Measurements from ENCODE around the gene KRT82.
"Not testable (repeated sequence)": the region's sequence is repeated elsewhere in the genome, so short reads cannot be mapped to it uniquely, and the experiment has no call there.

KRT82 gene

DNA sequence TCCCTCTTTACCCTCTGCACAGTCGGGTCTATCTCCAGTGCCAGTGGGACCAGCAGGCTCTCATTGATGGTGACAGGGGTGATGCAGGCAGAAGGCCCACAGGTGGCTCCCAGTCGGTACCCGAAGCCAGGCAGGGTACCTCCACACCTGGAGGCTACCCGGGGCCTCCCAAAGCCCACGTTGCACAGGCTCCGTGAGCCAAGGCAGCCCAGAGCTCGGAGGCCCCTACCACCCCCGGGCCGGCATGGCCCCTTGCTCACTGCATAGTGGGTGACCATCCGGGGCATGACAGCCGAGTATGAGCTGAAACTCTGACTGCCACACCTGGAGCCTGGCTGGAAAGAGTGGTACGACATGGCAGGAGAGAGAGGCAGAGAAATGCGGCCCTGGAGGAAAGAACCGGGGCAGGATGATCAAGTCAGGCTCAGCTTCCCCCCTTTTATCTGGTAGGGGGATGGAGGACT lies at the start of gene KRT82:
KRT82 (minus strand) TSS at position 414 of the 464 bp plus-strand sequence; CDS start at position 356, 58 bp downstream.
- no peak for DNase-seq

DNA sequence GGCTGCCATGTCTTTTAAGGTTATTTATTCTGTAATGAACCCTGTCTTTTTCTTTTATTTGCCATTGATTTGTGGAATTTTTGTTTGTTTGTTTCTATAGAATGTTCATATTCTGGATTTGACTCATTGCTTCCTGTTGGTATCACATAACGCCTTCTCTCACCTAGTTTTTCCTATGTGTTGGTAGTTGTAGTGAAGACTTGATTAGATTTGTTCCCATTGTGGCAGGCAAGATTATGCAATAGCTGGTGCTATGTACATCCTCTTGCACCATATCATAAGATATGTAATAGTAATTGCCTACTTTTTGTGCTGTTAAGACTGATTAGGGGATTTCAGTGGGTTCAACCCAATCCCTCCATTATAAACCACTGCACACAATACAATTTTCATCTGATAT lies 49.7 kb upstream of the KRT82 start:
- no peak for DNase-seq

DNA sequence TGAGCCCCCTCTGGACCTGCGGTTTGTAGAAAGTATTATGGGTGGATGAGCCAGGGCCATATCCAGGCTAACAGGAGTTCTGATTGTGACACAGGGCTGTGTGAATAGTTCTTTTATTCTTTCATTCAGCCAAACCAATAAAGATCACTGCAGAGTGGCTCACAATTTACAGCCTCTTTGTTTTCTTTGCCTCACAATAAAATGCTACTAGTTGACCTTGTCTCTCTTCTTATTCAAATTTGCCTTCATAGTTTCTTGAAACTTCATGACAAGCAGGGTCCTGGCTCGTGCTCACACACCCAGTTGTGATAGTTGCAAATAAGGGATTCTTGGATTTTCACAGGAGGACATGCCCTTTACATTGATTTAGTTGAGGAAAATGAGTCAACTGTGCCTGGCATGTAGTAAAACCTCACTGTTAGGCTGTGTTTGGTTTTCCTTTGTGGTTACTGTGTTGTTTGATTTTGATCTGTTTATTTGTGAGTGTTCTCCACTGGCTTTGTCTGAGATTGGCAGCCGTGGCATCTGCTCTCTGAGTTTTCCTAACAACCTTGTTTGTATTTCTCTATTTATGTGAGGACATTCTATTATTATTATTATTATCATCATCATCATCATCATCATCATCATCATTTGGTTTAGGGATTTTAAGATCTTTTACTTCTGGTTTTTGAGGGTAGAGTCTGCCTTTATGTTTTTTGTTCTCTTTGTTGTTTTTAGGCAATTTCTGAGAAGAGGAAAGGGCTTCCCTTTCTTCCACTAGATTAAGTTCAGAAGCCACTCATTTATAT lies 48.5 kb upstream of the KRT82 start:
- no peak for DNase-seq

DNA sequence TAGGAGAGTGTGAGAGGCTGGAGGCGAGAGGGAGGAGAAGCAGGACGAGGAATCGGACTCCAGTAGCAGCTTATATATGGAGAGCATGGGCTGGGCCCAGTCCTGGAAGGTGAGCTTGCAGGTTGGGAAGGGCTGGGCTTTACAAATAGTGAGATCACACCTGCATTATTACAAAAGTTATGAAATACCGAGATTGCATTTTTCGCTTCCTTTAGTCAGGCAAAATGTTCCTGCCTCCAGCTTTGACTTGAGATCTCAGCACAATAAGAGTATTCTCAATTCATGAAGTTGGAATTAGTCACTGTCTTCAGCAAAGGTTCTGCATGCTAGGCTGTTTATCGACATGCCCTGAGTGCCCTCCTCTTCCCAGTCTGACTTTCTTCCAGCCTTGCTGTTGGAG lies 46.0 kb upstream of the KRT82 start, which contains the start of gene KRT6B:
KRT6B (minus strand) TSS at position 46 of the 400 bp plus-strand sequence. CDS start 68 bp downstream, outside the sequence.
- DNase-seq, result no peak

DNA sequence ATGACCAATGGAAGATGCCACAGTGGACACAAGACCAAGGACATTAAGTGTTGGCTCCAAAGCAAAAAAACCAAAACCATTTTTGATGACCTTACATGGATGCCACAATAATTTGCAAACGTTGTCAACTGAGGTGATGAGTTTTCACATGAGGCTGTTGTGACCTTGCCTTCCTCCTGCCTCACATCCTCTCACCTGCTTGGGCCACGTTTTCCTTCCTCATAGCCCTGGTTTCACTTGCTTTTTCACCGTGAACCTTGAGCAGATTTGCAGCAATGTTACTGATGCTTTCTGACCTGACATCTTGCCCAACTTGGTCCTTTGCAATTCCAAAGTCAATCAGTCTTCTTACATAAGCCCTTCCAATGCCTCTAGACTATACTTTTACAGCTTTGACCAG lies 42.1 kb upstream of the KRT82 start:
- DNase-seq, result no peak

DNA sequence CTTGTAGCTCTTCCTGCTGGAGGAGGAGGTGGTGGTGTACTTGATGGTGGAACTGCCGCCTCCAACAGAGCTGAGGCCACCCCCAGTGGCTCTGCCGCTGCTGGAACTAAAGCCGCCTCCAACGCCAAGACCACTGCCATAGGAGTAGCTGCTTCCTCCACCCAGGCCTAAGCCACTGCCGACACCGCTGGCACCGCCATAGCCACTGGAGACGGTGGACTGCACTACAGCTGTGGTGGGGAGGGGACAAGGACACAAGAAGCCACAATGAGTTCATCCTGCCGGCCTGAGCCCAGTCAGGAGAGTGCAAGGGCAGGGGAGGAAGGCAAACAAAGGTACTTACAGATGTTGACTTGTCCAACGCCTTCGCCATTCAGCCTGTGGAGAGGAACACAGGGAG lies 41.1 kb upstream of the KRT82 start:
- not testable (repeated sequence) for DNase-seq

DNA sequence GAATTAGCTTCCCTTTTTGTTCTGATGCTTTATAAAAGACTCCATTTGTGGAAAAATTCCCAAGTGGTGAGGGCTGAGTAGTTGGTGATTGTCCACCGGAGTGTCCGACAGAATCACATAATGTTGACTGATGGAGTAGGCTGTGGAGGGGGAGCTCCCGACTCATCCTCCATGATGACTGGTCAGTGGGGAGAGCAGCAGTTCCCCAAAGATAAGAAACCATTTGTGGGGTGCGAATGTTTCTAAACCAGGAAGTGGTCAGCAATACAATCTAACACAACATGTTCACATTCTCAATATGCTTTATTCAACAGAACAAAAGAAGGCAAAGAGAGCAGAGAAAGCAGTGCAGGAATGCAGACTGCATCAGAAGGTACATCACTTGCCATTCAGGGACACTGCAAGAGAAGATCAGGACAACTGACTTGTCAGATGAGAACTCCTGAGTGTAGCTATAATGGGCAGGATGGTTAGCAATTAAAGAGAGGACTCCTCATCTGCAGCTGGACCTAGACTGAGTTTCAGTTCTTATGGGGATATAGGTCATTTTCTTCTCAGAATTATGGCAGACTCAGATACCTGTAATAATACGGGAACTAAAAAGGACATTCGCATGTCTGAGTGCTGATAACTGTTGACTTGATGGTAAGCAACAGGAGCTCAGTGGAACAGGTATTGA lies 40.4 kb upstream of the KRT82 start:
- DNase-seq, result no peak

DNA sequence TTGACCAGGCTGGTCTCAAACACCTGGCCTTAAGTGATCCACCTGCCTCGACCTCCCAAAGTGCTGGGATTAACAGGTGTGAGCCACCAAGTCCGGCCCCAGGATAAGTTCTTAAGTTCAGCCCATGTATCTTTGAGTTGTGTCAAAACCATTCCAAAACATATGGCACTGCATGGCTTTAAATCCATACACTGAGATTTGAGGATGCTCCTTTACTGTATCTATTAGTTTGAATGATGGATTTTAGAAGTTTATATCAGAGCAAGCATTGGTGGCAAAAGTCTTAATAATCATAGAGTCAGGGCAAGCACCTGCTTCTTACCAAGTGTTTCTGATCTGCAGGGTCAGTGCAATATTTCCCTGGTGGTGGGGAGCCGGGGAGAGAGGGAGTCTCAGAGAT lies 39.7 kb upstream of the KRT82 start:
- no peak for DNase-seq

DNA sequence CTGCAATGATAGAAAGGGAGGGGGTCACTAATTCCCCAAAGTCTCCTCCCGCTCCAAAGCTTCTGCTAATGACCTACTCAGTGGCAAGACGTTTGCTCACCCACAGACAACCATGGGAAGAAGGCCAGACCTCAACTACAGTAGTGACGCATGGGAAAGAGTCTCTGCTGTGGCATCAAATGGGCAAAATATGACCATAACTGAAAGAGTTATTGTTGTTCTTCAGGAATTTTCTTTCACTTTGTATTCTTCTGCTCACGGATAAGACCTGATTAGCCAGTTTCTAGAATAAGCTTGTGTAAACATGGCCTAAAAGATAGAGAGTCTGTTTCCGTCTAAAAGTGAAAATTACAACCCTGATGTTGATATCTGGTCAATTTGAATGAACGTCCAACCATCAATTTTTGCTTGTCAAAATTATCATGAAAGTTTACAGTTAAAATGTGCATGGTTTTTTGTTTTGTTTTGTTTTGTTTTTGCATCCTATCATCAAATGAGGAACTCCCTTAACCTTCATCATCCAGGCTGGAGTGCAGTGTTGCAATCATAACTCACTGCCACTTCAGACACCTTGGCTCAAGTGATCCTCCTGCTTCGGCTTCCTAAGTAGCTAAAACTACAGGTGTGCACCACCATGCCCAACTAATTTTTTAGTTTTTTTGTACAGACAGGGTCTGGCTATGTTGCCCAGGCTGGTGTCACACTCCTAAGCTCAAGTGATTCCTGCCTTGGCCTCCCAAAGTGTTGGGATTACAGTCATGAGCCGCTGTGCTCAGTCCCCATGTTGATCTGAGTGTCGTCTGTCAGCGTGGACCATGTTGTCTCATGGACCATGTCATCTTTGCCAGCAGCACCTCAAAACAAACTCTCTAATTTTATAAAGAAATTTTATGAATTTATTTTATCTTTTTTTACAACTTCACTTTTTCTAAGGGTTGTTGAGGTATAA lies 38.8 kb upstream of the KRT82 start:
- DNase-seq, result no peak

DNA sequence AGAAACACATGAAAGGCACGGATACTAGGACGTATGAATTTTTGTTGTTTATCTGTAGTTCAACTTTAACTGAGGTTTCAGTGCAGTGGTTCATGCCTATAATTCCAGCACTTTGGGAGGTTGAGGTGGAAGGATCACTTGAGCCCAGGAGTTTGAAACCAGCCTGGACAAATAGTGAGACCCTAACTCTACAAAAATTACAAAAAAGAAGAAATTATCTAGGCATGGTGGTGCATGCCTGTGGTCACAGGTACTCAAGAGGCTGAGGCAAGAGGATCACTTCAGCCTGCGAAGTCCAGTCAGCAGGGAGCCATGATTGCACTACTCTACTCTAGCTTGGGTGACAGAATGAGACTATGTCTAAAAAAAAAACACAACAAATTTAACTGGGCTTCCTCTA lies 37.8 kb upstream of the KRT82 start:
- no peak for DNase-seq

DNA sequence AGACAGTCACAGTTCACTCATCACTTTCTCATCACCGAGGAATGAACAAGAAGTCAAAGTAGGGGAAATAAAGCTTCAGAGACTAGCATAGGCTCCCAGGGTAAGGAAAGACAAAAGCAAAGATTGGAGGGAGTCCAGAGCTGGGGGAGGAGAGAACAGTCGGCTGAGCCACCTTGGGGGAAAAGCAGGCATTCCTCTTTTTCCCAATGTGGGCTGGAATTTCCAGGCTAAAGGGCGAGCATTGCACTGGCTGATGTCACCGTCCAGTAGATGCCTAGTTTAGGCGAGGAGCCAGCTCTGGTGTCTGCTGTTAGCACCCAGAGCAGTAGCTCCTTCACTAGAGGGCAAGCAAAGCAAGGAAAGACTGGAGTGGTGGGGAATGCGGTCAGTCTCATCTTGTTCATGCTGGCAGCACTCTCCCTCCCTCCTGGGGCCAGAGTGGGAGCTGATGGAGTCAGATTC lies 36.5 kb upstream of the KRT82 start:
- DNase-seq, result no peak

DNA sequence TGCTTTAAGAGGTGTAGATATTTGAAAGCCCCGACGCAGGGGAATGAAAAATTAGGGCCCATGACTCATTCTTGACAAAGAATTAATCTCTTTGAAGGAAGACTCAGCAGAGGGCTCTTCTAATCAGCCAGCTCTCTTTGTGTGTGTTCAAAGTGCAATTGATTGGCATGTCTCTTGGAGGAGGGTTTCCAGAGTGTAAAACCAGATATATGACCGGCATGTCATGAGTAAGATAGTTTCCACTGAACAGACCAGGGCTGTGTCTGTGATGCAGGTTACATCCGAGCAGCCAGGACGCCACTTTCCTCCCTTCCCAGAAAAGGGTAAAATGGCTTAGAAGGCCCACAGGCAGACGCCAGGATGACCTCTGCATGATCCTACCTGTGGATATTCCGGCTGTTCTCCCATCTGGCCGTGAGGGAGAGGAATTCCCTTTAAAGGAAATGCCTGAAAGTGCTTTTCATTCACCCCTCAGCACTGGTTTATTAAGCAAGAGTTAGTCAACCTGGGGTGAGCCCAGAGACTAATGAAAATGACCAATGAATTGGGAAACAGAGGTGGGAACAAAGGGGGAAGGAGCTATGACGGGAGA lies 35.3 kb upstream of the KRT82 start:
- DNase-seq, result no peak

DNA sequence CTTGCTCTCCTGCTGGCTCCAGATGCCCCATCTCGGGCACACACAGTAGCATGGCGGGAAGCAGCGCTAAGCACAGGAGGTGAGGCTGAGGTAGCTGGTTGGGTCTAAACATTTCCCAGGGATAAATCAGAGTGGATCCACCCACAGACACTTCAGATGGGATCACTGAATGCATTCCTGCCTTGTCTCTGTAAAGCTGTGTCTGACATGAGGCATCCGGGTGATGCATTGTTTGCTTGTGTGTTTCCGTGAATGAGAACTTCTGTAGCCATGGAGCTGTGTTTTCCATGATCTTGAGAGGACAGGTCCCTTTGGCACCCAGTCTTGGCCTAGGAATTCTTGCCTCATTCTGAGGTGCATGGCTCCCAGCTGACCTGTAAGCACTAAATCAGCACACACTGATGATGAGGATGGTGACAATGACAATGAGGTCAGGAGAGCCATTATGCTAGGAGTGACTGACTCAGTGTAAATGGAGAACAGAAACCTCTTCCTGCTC lies 34.7 kb upstream of the KRT82 start:
- no peak for DNase-seq

DNA sequence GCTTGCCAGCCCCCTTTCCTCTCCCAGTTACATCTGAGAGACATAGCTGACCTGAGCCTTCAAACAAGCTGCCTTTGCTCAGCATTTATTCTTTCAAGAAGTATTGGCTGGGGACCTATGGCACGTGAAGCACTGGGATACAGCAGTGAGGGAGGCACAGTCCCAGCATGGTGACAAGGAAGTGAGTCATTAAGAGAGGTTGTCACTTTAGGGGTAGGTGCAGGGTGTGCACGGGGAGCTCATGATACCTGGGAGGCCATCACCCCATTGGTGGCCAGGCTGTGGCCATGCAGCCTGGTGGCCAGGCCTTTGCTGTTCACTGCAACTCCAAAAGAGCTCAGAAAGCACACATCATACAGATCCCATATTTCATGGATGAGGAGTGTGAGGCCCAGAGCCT lies 33.7 kb upstream of the KRT82 start:
- DNase-seq, result no peak

DNA sequence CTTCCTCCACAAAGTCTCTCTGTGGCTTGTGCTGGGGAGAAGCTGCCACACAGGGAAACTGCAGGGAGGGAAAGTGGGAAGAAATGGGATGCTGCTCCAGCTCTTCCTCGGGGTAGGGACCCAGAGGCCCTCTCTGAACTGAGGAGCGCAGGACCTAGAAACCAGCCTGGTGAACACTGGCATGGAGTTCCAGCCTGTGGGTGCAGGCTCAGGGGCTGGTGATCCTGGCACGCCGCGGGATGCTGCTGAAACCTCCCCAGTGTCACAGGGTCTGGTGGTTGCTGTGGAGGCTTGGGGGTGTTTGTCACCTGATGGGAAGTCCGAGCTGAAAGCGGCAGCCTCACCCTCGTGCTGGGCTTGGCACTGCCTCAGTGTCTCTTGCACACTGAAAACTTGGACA lies 33.3 kb upstream of the KRT82 start:
- DNase-seq, result no peak

DNA sequence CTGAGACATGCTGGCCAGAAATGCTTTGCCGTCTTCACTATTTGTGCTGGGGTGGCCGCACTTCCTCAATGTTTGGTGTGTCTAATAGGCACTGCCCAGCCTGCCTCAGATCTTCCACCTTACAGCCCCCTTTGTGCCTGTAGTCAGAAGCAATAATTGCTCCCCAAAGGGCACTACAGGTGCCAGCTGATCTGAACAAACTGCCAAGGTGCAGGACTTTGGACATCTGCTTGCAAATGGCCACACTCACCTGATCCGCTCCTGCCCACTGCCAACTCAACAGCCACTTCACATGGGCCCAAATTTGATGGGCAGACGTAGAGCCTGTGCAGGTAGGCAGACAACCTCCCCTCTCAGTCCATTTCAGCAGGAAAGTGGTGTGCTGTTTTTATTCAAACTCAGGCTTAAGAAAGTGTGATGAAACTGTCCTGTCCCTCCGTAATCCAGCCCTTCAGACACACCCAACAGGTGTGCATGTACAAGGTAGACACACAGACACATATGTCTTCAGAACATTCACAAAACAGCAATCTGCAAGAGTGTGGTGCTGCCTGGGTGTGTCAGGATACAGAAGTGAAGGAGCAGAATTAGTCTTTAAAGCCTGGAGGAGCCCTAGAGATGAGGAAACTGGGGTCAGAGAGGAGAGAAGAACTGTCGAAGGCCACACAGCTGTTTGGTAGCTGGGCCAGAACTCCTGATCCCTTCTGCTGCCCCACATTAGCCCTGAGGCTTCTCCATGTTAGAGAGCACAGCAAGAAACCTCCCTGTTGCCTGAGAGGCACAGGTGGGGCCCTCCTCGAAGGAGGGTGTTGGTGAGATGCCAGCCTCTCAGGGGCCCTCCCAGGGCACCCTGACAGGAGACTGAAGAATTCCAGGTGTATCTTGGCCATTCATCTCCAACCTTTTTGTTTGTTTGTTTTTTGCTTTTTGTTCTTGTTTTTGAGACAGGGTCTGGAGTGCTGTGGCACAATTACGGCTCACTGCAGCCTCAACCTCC lies 32.5 kb upstream of the KRT82 start:
- DNase-seq, result no peak

DNA sequence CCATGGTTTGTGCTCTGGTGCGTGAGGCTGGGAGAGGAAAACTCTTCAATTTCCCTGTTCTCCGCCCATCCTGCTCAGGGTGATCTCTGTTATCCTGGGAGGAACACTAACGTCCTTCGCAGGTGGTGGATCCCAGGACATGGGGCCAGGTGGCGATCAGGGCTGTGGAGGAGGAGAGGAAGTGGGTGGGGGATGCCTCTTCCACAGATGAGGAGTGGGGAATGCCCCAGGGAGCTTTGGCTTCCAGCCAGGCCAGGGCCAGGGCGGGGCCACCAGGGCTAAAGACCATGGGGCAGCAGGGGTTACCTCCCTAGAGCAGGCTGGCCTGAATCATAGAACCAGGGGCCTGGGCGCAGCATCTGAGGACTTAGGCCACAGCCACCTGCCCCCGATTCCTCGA lies 31.4 kb upstream of the KRT82 start:
- no peak for DNase-seq

DNA sequence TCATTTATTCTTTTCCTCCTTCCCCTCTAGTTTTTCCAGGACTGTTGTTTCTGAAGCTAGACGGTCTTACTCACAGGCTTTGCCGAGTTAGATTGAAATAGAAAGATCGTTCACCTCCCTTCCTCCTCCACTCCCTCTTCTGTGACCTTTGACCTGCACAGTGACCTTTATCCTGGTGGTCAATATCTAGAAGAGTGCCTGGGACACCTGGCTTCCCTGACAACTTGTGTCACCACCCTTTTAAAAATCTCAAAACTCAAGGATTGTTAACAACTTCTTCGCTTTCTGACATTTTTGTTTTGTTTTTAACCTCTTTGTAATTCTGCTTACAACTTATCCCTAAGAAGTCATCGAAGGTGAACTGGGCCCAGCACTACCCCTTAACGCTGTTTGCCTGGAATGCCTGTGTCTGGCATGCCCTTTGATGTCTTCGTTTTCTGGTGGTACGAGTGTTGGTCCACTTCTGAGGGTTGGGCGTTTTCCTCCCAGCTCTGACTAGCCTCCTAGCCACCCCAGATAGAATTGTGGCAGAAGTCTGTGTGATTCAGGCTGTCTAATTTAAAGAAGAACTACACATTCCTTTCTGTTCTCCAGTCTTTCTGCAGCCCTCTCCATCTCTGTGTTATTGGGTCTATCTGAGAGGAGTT lies 30.8 kb upstream of the KRT82 start:
- DNase-seq, result no peak

DNA sequence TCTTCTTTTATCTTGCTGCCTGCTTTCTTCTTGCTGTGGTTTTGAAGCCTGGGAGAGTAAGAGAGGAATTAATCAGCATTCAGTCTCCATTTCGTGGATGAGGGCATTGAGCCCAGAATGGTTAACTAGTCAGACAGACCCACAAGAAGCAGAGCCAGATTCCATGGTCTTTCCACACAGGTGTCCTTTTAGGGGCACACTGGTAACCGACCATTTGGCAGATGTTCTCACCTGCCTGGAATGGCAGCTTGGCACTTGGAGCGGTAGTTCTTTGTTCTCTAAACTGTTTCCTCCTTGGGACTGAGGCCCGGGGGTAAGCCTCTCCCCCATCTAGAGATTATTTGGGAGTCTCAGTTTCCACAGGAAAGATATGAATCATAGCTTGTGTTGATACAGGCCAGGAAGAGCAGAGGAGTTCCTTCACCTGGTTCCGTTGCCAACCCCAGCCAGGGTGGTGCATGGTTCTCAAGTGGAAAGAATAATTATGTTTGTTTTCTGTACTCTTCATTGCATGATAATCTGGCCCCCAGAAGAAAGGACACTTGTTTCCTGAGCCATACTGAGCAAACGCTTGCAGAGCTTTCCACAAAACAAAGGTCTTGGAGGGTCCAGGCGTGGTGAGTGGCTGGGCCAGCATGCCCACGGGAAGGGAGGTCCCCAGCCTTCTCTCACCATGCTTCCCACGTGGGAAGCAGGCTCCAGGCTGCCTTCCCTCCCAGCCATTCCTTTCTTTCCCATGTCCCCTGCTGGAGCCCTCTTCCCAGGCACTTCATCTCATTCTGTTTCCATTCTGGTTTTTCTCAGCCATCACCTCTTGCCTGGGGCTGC lies 30.1 kb upstream of the KRT82 start:
- no peak for DNase-seq

DNA sequence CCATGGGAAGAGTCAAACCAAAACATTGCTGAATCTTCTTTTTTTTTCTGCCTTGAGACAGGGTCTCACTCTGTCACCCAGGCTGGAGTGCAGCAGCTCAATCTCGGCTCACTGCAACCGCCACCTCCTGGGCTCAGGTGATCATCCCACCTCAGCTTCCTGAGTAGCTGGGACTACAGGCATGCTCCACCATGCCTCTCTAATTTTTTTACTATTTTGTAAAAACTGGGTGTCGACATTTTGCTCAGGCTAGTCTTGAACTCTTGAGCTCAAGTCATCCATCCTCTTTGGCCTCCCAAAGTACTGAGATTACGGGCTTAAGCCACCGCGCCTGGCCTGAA lies 29.5 kb upstream of the KRT82 start:
- no peak for DNase-seq
